MM.1S (cell line): ENCODE data around the gene GALNS.

ENCODE experiments used
- CTCF ChIP-seq: fragments of 300-600 bp; sonication (generic); IDR thresholded peaks from 2 replicates; pipeline ENCODE4 v1.5.1; 2016; ENCODE audit warnings: antibody characterized with exemption, low read length, mixed read lengths
- EZH2 ChIP-seq: fragments of 300-600 bp; sonication (generic); optimal IDR thresholded peaks from 2 replicates; pipeline ENCODE3; 2017; ENCODE audit warnings: low read depth, mild to moderate bottlenecking, antibody characterized with exemption, low read length, mixed read lengths
- EZH2phosphoT487 ChIP-seq: fragments of 300-600 bp; sonication (generic); IDR thresholded peaks from 2 replicates; pipeline ENCODE4 v1.6.1; 2018; ENCODE audit warnings: antibody characterized with exemption, low read length

- TF ChIP-seq CTCF (no peak), EZH2 (no peak), EZH2phosphoT487 (no peak)
Observed at GRCh38 chr16:88861359-88861758, 4.6 kb upstream of the GALNS start.
